Bronchial epithelial cell (primary cell): ENCODE data around the gene TNC. TPM values are rescaled to one million over a fixed set of nuclear protein-coding genes. Genes with fewer than 3 reads are reported as not detected.

Experiments
- DNase-seq: peaks from one replicate; pipeline ENCODE4 v3.0.0-alpha.2; 2010; ENCODE audit warnings: low read depth
- FAIRE-seq: peaks from 2 replicates; lab custom pipeline; 2011; peaks lifted over from hg19 to GRCh38; lab: Jason Lieb, UNC
- H3K27me3 ChIP-seq: 2 replicates; pipeline ENCODE4 v1.5.1; 2011; ENCODE audit warnings: low read length; ENCODE audit not compliant: control insufficient read depth, insufficient read depth
- H3K36me3 ChIP-seq: 2 replicates; pipeline ENCODE4 v1.5.1; 2011; ENCODE audit warnings: low read length; ENCODE audit not compliant: control insufficient read depth, insufficient read depth
- H3K4me3 ChIP-seq: 2 replicates; pipeline ENCODE4 v1.5.1; 2011; ENCODE audit warnings: mild to moderate bottlenecking, low read depth, low read length, control low read depth
- CTCF ChIP-seq: IDR thresholded peaks from 2 replicates; pipeline ENCODE4 v1.5.1; 2011; ENCODE audit warnings: mild to moderate bottlenecking, moderate library complexity, low read length, control low read depth, inconsistent platforms; ENCODE audit not compliant: insufficient read depth, severe bottlenecking
- total RNA-seq: library from RNA; depleted of rRNA; stranded (reverse); fragments of >200 nt; gene quantifications from 2 replicates; pipeline ENCODE4 v1.2.1, GENCODE V29; 2014

The TNC gene
- total RNA-seq, 1 donor from 2014 or later: 124 TPM

GRCh38 chr9:115013998-115014397 lies 104.0 kb downstream of the TNC start:
- Histone ChIP-seq H3K36me3 (no peaks in the 10 kb centered on the region), H3K27me3 (peaks cover 23% of the 10 kb centered on the region), H3K4me3 (no peak overlapping the region)
- FAIRE-seq (peak; percentile 83), DNase-seq (peak; percentile 61)
- peak; percentile 73 for TF ChIP-seq CTCF

- Histone ChIP-seq H3K4me3 (no peak overlapping the region), H3K27me3 (peaks cover 23% of the 10 kb centered on the region), H3K36me3 (no peaks in the 10 kb centered on the region)
- FAIRE-seq: no peak
- no peak for TF ChIP-seq CTCF
- DNase-seq: no peak
Measured at GRCh38 chr9:115012486-115012885, 105.5 kb downstream of the TNC start.

- no peak overlapping the region for H3K4me3 ChIP-seq
- TF ChIP-seq CTCF: no peak
- H3K27me3 ChIP-seq: peaks cover 23% of the 10 kb centered on the region
- H3K36me3 ChIP-seq: no peaks in the 10 kb centered on the region
- FAIRE-seq (no peak), DNase-seq (no peak)
Measured at GRCh38 chr9:115010874-115011273, 107.1 kb downstream of the TNC start.

- FAIRE-seq: no peak
- peak; percentile 89 for DNase-seq
- Histone ChIP-seq H3K4me3 (no peak overlapping the region), H3K27me3 (peaks cover 23% of the 10 kb centered on the region), H3K36me3 (no peaks in the 10 kb centered on the region)
- no peak for TF ChIP-seq CTCF
Measured at GRCh38 chr9:115008536-115009270, 109.3 kb downstream of the TNC start.

GRCh38 chr9:115006660-115007059 lies 111.3 kb downstream of the TNC start:
- H3K36me3 ChIP-seq: no peaks in the 10 kb centered on the region
- H3K27me3 ChIP-seq: peaks cover 12% of the 10 kb centered on the region
- TF ChIP-seq CTCF: no peak
- peak; percentile 87 for FAIRE-seq
- peak; percentile 83 for DNase-seq
- no peak overlapping the region for H3K4me3 ChIP-seq

- no peak for FAIRE-seq
- no peak for DNase-seq
- Histone ChIP-seq H3K4me3 (no peak overlapping the region), H3K36me3 (no peaks in the 10 kb centered on the region), H3K27me3 (peaks cover 10% of the 10 kb centered on the region)
- no peak for TF ChIP-seq CTCF
Measured at GRCh38 chr9:115005322-115005721, 112.6 kb downstream of the TNC start.
